HCT116 (cell line): Measurements from ENCODE around the gene COL8A2.

Experiments used
- CTCF ChIP-seq, 3 experiments: fragments of 200-600 bp in 1 of 3; sonication (generic) in 1 of 3; IDR thresholded peaks in 2 of 3; conservative IDR thresholded peaks in 1 of 3; 2 replicates each; pipeline ENCODE4 v1.5.1; 2012 to 2017; ENCODE audit warnings: low read depth in 2 of 3, low read length in 2 of 3, antibody characterized with exemption in 1 of 3, borderline replicate concordance in 1 of 3, control low read depth in 1 of 3, mild to moderate bottlenecking in 1 of 3, mixed read lengths in 1 of 3, mixed run types in 1 of 3, moderate library complexity in 1 of 3; ENCODE audit not compliant: insufficient read depth in 1 of 3
- EGR1 ChIP-seq: IDR thresholded peaks from 2 replicates; pipeline ENCODE4 v1.6.1; 2012; ENCODE audit warnings: low read depth
- EZH2 ChIP-seq: fragments of 200-600 bp; sonication (generic); IDR thresholded peaks from 2 replicates; pipeline ENCODE4 v1.6.1; 2017; ENCODE audit warnings: antibody characterized with exemption, mixed run types
- EZH2phosphoT487 ChIP-seq: fragments of 200-600 bp; IDR thresholded peaks from 2 replicates; pipeline ENCODE4 v1.6.1; 2018; ENCODE audit warnings: antibody characterized with exemption, borderline replicate concordance
- POLR2A ChIP-seq: IDR thresholded peaks from 2 replicates; pipeline ENCODE4 v1.7.0; 2011; ENCODE audit warnings: borderline replicate concordance; ENCODE audit not compliant: insufficient read depth, insufficient read length; ENCODE audit errors: extremely low read depth
- POLR2AphosphoS5 ChIP-seq: IDR thresholded peaks from 2 replicates; pipeline ENCODE4 v1.6.1; 2011; ENCODE audit warnings: mild to moderate bottlenecking, low read depth, low read length, moderate library complexity
- REST ChIP-seq: IDR thresholded peaks from 2 replicates; pipeline ENCODE4 v1.6.1; 2012; ENCODE audit warnings: low read depth
- SRF ChIP-seq: IDR thresholded peaks from 2 replicates; pipeline ENCODE4 v1.6.1; 2012; ENCODE audit warnings: low read depth
- TCF7L2 ChIP-seq: IDR thresholded peaks from 2 replicates; pipeline ENCODE4 v1.7.0; 2011; ENCODE audit warnings: borderline replicate concordance, inconsistent platforms; ENCODE audit not compliant: insufficient read depth, insufficient read length; ENCODE audit errors: extremely low read depth
- YY1 ChIP-seq: IDR thresholded peaks from 2 replicates; pipeline ENCODE4 v1.6.1; 2011; ENCODE audit warnings: low read length, low read depth, moderate library complexity, mild to moderate bottlenecking; ENCODE audit not compliant: insufficient replicate concordance; ENCODE audit errors: extremely low read depth
- ZNF274 ChIP-seq: fragments of 200-500 bp; sonication (Bioruptor generic); IDR thresholded peaks from 2 replicates; pipeline ENCODE4 v1.6.1; 2014; ENCODE audit warnings: mild to moderate bottlenecking, low read depth, low read length, inconsistent platforms

- TF ChIP-seq CTCF (IDR thresholded peaks at IDR 0.05 in 2 of 3, conservative IDR thresholded peaks at IDR 0.05 in 1 of 3; ENCODE audit: borderline replicate concordance in 1 of 3, insufficient read depth in 1 of 3, low read depth in 2 of 3, low read length in 2 of 3) (no peak), YY1 (no peak), EZH2 (no peak), EZH2phosphoT487 (no peak), POLR2AphosphoS5 (no peak), POLR2A (no peak), ZNF274 (no peak), TCF7L2 (no peak), SRF (no peak), REST (no peak), EGR1 (no peak)
Observed at GRCh38 chr1:36067871-36068270, 57.2 kb downstream of the COL8A2 start.
